ENCODE measurements around the gene NACC1. TPM values are rescaled to one million over a fixed set of nuclear protein-coding genes. Genes with fewer than 3 reads are reported as not detected.

NACC1 gene
- total and polyA plus RNA-seq, 11 donors, result 28.7 to 88.2 (median 42.0) TPM

DNA sequence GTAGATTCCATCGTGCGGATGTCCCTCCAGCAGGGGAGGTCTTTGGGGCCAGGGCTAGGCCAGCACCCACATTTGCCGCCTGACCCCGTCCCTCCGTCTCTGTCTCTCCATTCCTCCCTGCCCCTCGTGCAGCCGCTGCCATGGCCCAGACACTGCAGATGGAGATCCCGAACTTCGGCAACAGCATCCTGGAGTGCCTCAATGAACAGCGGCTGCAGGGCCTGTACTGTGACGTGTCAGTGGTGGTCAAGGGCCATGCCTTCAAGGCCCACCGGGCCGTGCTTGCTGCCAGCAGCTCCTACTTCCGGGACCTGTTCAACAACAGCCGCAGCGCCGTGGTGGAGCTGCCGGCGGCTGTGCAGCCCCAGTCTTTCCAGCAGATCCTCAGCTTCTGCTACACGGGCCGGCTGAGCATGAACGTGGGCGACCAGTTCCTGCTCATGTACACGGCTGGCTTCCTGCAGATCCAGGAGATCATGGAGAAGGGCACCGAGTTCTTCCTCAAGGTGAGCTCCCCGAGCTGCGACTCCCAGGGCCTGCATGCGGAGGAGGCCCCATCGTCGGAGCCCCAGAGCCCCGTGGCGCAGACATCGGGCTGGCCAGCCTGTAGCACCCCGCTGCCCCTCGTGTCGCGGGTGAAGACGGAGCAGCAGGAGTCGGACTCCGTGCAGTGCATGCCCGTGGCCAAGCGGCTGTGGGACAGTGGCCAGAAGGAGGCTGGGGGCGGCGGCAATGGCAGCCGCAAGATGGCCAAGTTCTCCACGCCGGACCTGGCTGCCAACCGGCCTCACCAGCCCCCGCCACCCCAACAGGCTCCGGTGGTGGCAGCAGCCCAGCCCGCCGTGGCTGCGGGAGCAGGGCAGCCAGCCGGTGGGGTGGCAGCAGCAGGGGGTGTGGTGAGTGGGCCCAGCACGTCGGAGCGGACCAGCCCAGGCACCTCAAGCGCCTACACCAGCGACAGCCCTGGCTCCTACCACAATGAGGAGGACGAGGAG is 17.3 kb downstream of the NACC1 start:
- intact Hi-C loops (cut with DNase I), result no loop called here
- TF ChIP-seq CTCF (IDR thresholded peaks at IDR 0.05), result no peak
- no peak for TF ChIP-seq POLR2A (IDR thresholded peaks at IDR 0.05)
- DNase-seq (no peak), ATAC-seq (peak in 1 of 4 donors; percentile 5)
- WGBS, 4 donors, result 89 to 95% (median 94%) methylated on average over 30 to 60 of the region's 60 CpGs
- Histone ChIP-seq H3K27ac (peak overlapping the region in 9 of 12 donors; percentile 26 to 79 (median 38)), H3K27me3 (no peaks in the 10 kb centered on the region), H3K36me3 (peaks cover 0 to 48% (median 35%) of the 10 kb centered on the region in 9 donors), H3K4me1 (peaks cover 0 to 23% (median 7%) of the 10 kb centered on the region in 12 donors), H3K9me3 (no peaks in the 10 kb centered on the region), H3K4me3 (no peak overlapping the region)

- no peak overlapping the region for H3K27ac ChIP-seq
- peaks cover 0 to 48% (median 35%) of the 10 kb centered on the region in 9 donors for H3K36me3 ChIP-seq
- intact Hi-C loops (cut with DNase I), result no loop called here
- no peak for TF ChIP-seq POLR2A (IDR thresholded peaks at IDR 0.05)
- no peak for TF ChIP-seq CTCF (IDR thresholded peaks at IDR 0.05)
- no peaks in the 10 kb centered on the region for H3K27me3 ChIP-seq
- H3K4me3 ChIP-seq, result no peak overlapping the region
- ATAC-seq (no peak), DNase-seq (no peak)
- WGBS, 4 donors, result 90 to 95% (median 92%) methylated on average over 24 to 28 of the region's 28 CpGs
- peaks cover 0 to 23% (median 7%) of the 10 kb centered on the region in 12 donors for H3K4me1 ChIP-seq
- no peaks in the 10 kb centered on the region for H3K9me3 ChIP-seq
These were observed 19.3 kb downstream of the NACC1 start for GRCh38 chr19:13137290-13137794.

DNA sequence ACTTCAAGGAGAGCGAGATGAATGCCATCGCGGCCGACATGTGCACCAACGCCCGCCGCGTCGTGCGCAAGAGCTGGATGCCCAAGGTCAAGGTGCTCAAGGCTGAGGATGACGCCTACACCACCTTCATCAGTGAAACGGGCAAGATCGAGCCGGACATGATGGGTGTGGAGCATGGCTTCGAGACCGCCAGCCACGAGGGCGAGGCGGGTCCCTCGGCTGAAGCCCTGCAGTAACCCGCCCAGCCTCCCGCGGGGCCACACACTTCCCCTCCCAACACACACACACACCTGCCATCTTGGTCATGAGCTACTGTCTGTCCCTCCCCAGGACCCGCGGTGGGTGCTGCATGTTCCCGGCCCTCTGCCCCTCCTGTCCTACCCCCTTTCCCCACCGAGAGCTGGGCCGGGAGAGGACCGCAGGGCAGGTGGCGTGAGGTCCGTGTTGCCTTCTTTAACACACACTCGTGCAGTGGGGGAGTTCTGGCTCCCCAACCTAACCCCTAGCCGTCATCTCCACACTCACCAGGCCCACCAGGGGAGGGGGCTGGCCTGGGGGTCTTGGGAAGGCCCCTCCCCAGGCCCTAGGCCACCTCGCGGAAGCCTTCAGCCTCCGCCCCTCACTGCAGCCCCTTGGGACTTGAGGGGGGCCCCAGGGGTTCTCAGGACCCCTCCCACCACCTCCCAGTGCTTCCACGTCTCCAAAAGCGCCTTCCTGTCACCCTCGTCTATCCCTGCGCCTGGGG is 20.3 kb downstream of the NACC1 start:
- intact Hi-C loops (cut with DNase I), result no loop called here
- H3K9me3 ChIP-seq, result no peaks in the 10 kb centered on the region
- no peak overlapping the region for H3K27ac ChIP-seq
- 90 to 91% (median 91%) methylated on average over 39 to 40 of the region's 40 CpGs for WGBS, 4 donors
- H3K4me1 ChIP-seq, result peaks cover 0 to 16% (median 4%) of the 10 kb centered on the region in 12 donors
- H3K36me3 ChIP-seq, result peaks cover 0 to 48% (median 35%) of the 10 kb centered on the region in 9 donors
- H3K4me3 ChIP-seq, result no peak overlapping the region
- TF ChIP-seq POLR2A (IDR thresholded peaks at IDR 0.05) (no peak), CTCF (IDR thresholded peaks at IDR 0.05) (no peak)
- ATAC-seq, result no peak
- DNase-seq, result no peak
- H3K27me3 ChIP-seq, result no peaks in the 10 kb centered on the region

DNA sequence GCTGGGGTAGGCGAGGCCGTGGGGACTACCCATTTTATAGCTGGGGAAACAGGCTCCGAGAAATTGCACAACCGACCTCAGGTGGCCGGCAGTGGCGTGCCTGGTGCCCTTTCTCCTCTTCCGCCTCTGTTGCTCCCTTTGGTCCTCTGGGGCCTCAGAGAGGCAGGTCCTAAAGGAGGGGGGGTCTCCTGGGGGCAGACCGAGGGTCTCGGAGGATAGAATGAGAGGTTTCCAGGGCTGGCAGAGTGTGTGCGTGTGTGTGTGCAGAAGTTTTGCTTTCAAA is 20.8 kb downstream of the NACC1 start:
- DNase-seq (no peak), ATAC-seq (no peak)
- H3K9me3 ChIP-seq, result no peaks in the 10 kb centered on the region
- H3K27ac ChIP-seq, result no peak overlapping the region
- H3K4me3 ChIP-seq, result no peak overlapping the region
- no peaks in the 10 kb centered on the region for H3K27me3 ChIP-seq
- intact Hi-C loops (cut with DNase I), result no loop called here
- peaks cover 0 to 11% (median 0%) of the 10 kb centered on the region in 12 donors for H3K4me1 ChIP-seq
- 85 to 90% (median 87%) methylated on average over 10 of the region's 10 CpGs for WGBS, 4 donors
- TF ChIP-seq CTCF (IDR thresholded peaks at IDR 0.05) (no peak), POLR2A (IDR thresholded peaks at IDR 0.05) (no peak)
- peaks cover 0 to 50% (median 35%) of the 10 kb centered on the region in 9 donors for H3K36me3 ChIP-seq

All from heart left ventricle (tissue), 16 donors.